ENCODE data around the gene CMTM2.

Gene CMTM2

GRCh38 chr16:66554021-66554420 lies 25.2 kb upstream of the CMTM2 start:
- no peak overlapping the region for H3K9ac ChIP-seq (ENCODE audit: insufficient read length, low read depth)

GRCh38 chr16:66554495-66554894 lies 24.8 kb upstream of the CMTM2 start:
- H3K36me3 ChIP-seq (ENCODE audit: insufficient read depth, insufficient read length, low read length) = no peaks in the 10 kb centered on the region
- peaks cover 4% of the 10 kb centered on the region for H3K27me3 ChIP-seq (ENCODE audit: insufficient read depth, insufficient read length)
- peaks cover 5% of the 10 kb centered on the region; the same call in 1 of the 2 replicates for H3K9me3 ChIP-seq (ENCODE audit: insufficient read depth, low read length)
- H3K9ac ChIP-seq (ENCODE audit: insufficient read length, low read depth) = no peak overlapping the region
- TF ChIP-seq YY1 (IDR thresholded peaks at IDR 0.05; ENCODE audit: insufficient read depth, insufficient read length) = no peak
- no peak for TF ChIP-seq SUZ12 (IDR thresholded peaks at IDR 0.05; ENCODE audit: extremely low read depth, insufficient read depth, insufficient read length)
- TF ChIP-seq ZNF274 (IDR thresholded peaks at IDR 0.05; ENCODE audit: low read depth, low read length) = no peak
- no peak for DNase-seq (ENCODE audit: low read depth, low spot score)
- H3K4me1 ChIP-seq (ENCODE audit: insufficient read depth, insufficient read length) = no peaks in the 10 kb centered on the region
- no peak overlapping the region for H3K4me3 ChIP-seq (ENCODE audit: insufficient read length, low read depth)

More at GRCh38 chr16:66554021-66554420, 25.2 kb upstream of the CMTM2 start:
- no peak for DNase-seq (ENCODE audit: low read depth, low spot score)
- Histone ChIP-seq H3K4me1 (ENCODE audit: insufficient read depth, insufficient read length) (no peaks in the 10 kb centered on the region), H3K9me3 (ENCODE audit: insufficient read depth, low read length) (peaks cover 5% of the 10 kb centered on the region; the same call in 1 of the 2 replicates), H3K4me3 (ENCODE audit: insufficient read length, low read depth) (no peak overlapping the region), H3K27me3 (ENCODE audit: insufficient read depth, insufficient read length) (peaks cover 4% of the 10 kb centered on the region), H3K36me3 (ENCODE audit: insufficient read depth, insufficient read length, low read length) (no peaks in the 10 kb centered on the region)
- TF ChIP-seq YY1 (IDR thresholded peaks at IDR 0.05; ENCODE audit: insufficient read depth, insufficient read length) = no peak
- no peak for TF ChIP-seq ZNF274 (IDR thresholded peaks at IDR 0.05; ENCODE audit: low read depth, low read length)
- no peak for TF ChIP-seq SUZ12 (IDR thresholded peaks at IDR 0.05; ENCODE audit: extremely low read depth, insufficient read depth, insufficient read length)

- no peaks in the 10 kb centered on the region for H3K36me3 ChIP-seq (ENCODE audit: insufficient read depth, insufficient read length, low read length)
- no peak overlapping the region for H3K9ac ChIP-seq (ENCODE audit: insufficient read length, low read depth)
Observed at GRCh38 chr16:66560107-66560506, 19.2 kb upstream of the CMTM2 start.

GRCh38 chr16:66561381-66562080 lies 17.7 kb upstream of the CMTM2 start:
- H3K36me3 ChIP-seq (ENCODE audit: insufficient read depth, insufficient read length, low read length) = no peaks in the 10 kb centered on the region
- no peak for DNase-seq (ENCODE audit: low read depth, low spot score)
- no peak overlapping the region for H3K4me3 ChIP-seq (ENCODE audit: insufficient read length, low read depth)
- H3K9me3 ChIP-seq (ENCODE audit: insufficient read depth, low read length) = no peaks in the 10 kb centered on the region
- H3K9ac ChIP-seq (ENCODE audit: insufficient read length, low read depth) = no peak overlapping the region
- TF ChIP-seq ZNF274 (IDR thresholded peaks at IDR 0.05; ENCODE audit: low read depth, low read length) = no peak
- no peak for TF ChIP-seq YY1 (IDR thresholded peaks at IDR 0.05; ENCODE audit: insufficient read depth, insufficient read length)
- no peak for TF ChIP-seq SUZ12 (IDR thresholded peaks at IDR 0.05; ENCODE audit: extremely low read depth, insufficient read depth, insufficient read length)
- peaks cover 32% of the 10 kb centered on the region for H3K27me3 ChIP-seq (ENCODE audit: insufficient read depth, insufficient read length)
- no peaks in the 10 kb centered on the region for H3K4me1 ChIP-seq (ENCODE audit: insufficient read depth, insufficient read length)

More at GRCh38 chr16:66560107-66560506, 19.2 kb upstream of the CMTM2 start:
- no peak overlapping the region for H3K4me3 ChIP-seq (ENCODE audit: insufficient read length, low read depth)
- peaks cover 18% of the 10 kb centered on the region for H3K27me3 ChIP-seq (ENCODE audit: insufficient read depth, insufficient read length)
- no peaks in the 10 kb centered on the region for H3K4me1 ChIP-seq (ENCODE audit: insufficient read depth, insufficient read length)
- DNase-seq (ENCODE audit: low read depth, low spot score) = no peak
- TF ChIP-seq YY1 (IDR thresholded peaks at IDR 0.05; ENCODE audit: insufficient read depth, insufficient read length) (no peak), ZNF274 (IDR thresholded peaks at IDR 0.05; ENCODE audit: low read depth, low read length) (no peak)
- H3K9me3 ChIP-seq (ENCODE audit: insufficient read depth, low read length) = no peaks in the 10 kb centered on the region

- peaks cover 40% of the 10 kb centered on the region for H3K27me3 ChIP-seq (ENCODE audit: insufficient read depth, insufficient read length)
- H3K9ac ChIP-seq (ENCODE audit: insufficient read length, low read depth) = no peak overlapping the region
- no peaks in the 10 kb centered on the region for H3K36me3 ChIP-seq (ENCODE audit: insufficient read depth, insufficient read length, low read length)
- no peaks in the 10 kb centered on the region for H3K4me1 ChIP-seq (ENCODE audit: insufficient read depth, insufficient read length)
- no peak overlapping the region for H3K4me3 ChIP-seq (ENCODE audit: insufficient read length, low read depth)
- H3K9me3 ChIP-seq (ENCODE audit: insufficient read depth, low read length) = no peaks in the 10 kb centered on the region
- no peak for DNase-seq (ENCODE audit: low read depth, low spot score)
- no peak for TF ChIP-seq SUZ12 (IDR thresholded peaks at IDR 0.05; ENCODE audit: extremely low read depth, insufficient read depth, insufficient read length)
- no peak for TF ChIP-seq ZNF274 (IDR thresholded peaks at IDR 0.05; ENCODE audit: low read depth, low read length)
- TF ChIP-seq YY1 (IDR thresholded peaks at IDR 0.05; ENCODE audit: insufficient read depth, insufficient read length) = no peak
Observed at GRCh38 chr16:66562409-66562808, 16.9 kb upstream of the CMTM2 start.

GRCh38 chr16:66562986-66563385 lies 16.3 kb upstream of the CMTM2 start:
- Histone ChIP-seq H3K27me3 (ENCODE audit: insufficient read depth, insufficient read length) (peaks cover 45% of the 10 kb centered on the region), H3K9ac (ENCODE audit: insufficient read length, low read depth) (no peak overlapping the region), H3K4me3 (ENCODE audit: insufficient read length, low read depth) (no peak overlapping the region), H3K36me3 (ENCODE audit: insufficient read depth, insufficient read length, low read length) (no peaks in the 10 kb centered on the region), H3K9me3 (ENCODE audit: insufficient read depth, low read length) (no peaks in the 10 kb centered on the region), H3K4me1 (ENCODE audit: insufficient read depth, insufficient read length) (no peaks in the 10 kb centered on the region)
- DNase-seq (ENCODE audit: low read depth, low spot score) = no peak
- TF ChIP-seq YY1 (IDR thresholded peaks at IDR 0.05; ENCODE audit: insufficient read depth, insufficient read length) (no peak), SUZ12 (IDR thresholded peaks at IDR 0.05; ENCODE audit: extremely low read depth, insufficient read depth, insufficient read length) (no peak), ZNF274 (IDR thresholded peaks at IDR 0.05; ENCODE audit: low read depth, low read length) (no peak)

GRCh38 chr16:66563574-66564334 lies 15.5 kb upstream of the CMTM2 start:
- H3K4me1 ChIP-seq (ENCODE audit: insufficient read depth, insufficient read length) = no peaks in the 10 kb centered on the region
- H3K9ac ChIP-seq (ENCODE audit: insufficient read length, low read depth) = no peak overlapping the region
- H3K4me3 ChIP-seq (ENCODE audit: insufficient read length, low read depth) = no peak overlapping the region
- H3K27me3 ChIP-seq (ENCODE audit: insufficient read depth, insufficient read length) = peaks cover 45% of the 10 kb centered on the region
- TF ChIP-seq YY1 (IDR thresholded peaks at IDR 0.05; ENCODE audit: insufficient read depth, insufficient read length) (no peak), SUZ12 (IDR thresholded peaks at IDR 0.05; ENCODE audit: extremely low read depth, insufficient read depth, insufficient read length) (no peak), ZNF274 (IDR thresholded peaks at IDR 0.05; ENCODE audit: low read depth, low read length) (no peak)
- DNase-seq (ENCODE audit: low read depth, low spot score) = no peak
- H3K36me3 ChIP-seq (ENCODE audit: insufficient read depth, insufficient read length, low read length) = no peaks in the 10 kb centered on the region
- no peaks in the 10 kb centered on the region for H3K9me3 ChIP-seq (ENCODE audit: insufficient read depth, low read length)
